Left hindlimb (tissue), 1 donor: ENCODE results near the gene SCN4A.
"Not testable (repeated sequence)": the region's sequence is repeated elsewhere in the genome, so short reads cannot be mapped to it uniquely, and the experiment has no call there.

Experiments used
- DNase-seq: peaks from one replicate; pipeline ENCODE4 v3.0.0-alpha.2; 2018

Gene SCN4A

GRCh38 chr17:63911041-63911635 is 61.6 kb downstream of the SCN4A start, which contains the start of gene CSHL1:
Gene CSHL1, minus strand, starts transcription at chr17:63911258. Its CDS starts 62 bp downstream, at chr17:63911196.
- DNase-seq, result no peak

- DNase-seq, result no peak
Observed at GRCh38 chr17:63910096-63910495, 62.6 kb downstream of the SCN4A start.

- DNase-seq, result not testable (repeated sequence)
Observed at GRCh38 chr17:63909586-63909985, 63.1 kb downstream of the SCN4A start.

GRCh38 chr17:63907161-63907778 is 65.4 kb downstream of the SCN4A start:
- not testable (repeated sequence) for DNase-seq

GRCh38 chr17:63904796-63905195 is 67.9 kb downstream of the SCN4A start:
- not testable (repeated sequence) for DNase-seq

GRCh38 chr17:63903787-63904201 is 68.9 kb downstream of the SCN4A start:
- not testable (repeated sequence) for DNase-seq

GRCh38 chr17:63901971-63902370 is 70.7 kb downstream of the SCN4A start:
- DNase-seq, result not testable (repeated sequence)

GRCh38 chr17:63898899-63899798 is 73.6 kb downstream of the SCN4A start:
- DNase-seq, result not testable (repeated sequence)

- DNase-seq, result not testable (repeated sequence)
Observed at GRCh38 chr17:63896524-63897354, 76.0 kb downstream of the SCN4A start, which contains the start of gene CSH1. Gene CSH1, minus strand, starts transcription at chr17:63896574. Its CDS starts 63 bp downstream, at chr17:63896511.

- not testable (repeated sequence) for DNase-seq
Observed at GRCh38 chr17:63894821-63895220, 77.9 kb downstream of the SCN4A start.

GRCh38 chr17:63894021-63894420 is 78.7 kb downstream of the SCN4A start:
- not testable (repeated sequence) for DNase-seq

GRCh38 chr17:63892316-63893037 is 80.2 kb downstream of the SCN4A start:
- not testable (repeated sequence) for DNase-seq

- not testable (repeated sequence) for DNase-seq
Observed at GRCh38 chr17:63889026-63889848, 83.5 kb downstream of the SCN4A start.
